ENCODE results near the gene PHB1. TPM values are rescaled to one million over a fixed set of nuclear protein-coding genes. Genes with fewer than 3 reads are reported as not detected.

Gene PHB1
- total RNA-seq, 1 experiment from 2014 or later: 641 TPM

- Histone ChIP-seq H3K4me1 (ENCODE audit: insufficient read depth, low read length) (no peaks in the 10 kb centered on the region), H3K27ac (ENCODE audit: low read length) (no peak overlapping the region), H3F3A (ENCODE audit: low read length, unreplicated experiment) (no peaks in the 10 kb centered on the region), H3K4me3 (ENCODE audit: low read length) (no peak overlapping the region), H3K9me3 (ENCODE audit: low read length) (no peaks in the 10 kb centered on the region), H3K79me2 (ENCODE audit: low read length) (no peaks in the 10 kb centered on the region), H3K27me3 (ENCODE audit: low read length) (no peaks in the 10 kb centered on the region), H3K36me3 (ENCODE audit: low read depth, low read length) (peaks cover 48% of the 10 kb centered on the region), H3K9ac (ENCODE audit: low read length) (no peak overlapping the region), H3K4me2 (ENCODE audit: low read length) (no peak overlapping the region), H4K20me1 (ENCODE audit: low read length) (no peaks in the 10 kb centered on the region), H2AFZ (ENCODE audit: low read length) (no peak overlapping the region), H3K9me2 (replicated peaks; ENCODE audit: low read length) (no peaks in the 10 kb centered on the region)
- ChIA-PET CTCF (no interaction called here), POLR2A (ENCODE audit: unreplicated experiment) (no interaction called here)
- BruUV-seq (replicated peaks): no TSS peak
- no peak for ATAC-seq
- DNase-seq: no peak
- intact Hi-C loops (cut with micrococcal nuclease): no loop called here
- TF ChIP-seq EZH2 (IDR thresholded peaks at IDR 0.05; ENCODE audit: low read length, unreplicated experiment): no peak
- TF ChIP-seq EZH2phosphoT487 (IDR thresholded peaks at IDR 0.05; ENCODE audit: borderline replicate concordance, low read length): no peak
- no peak for TF ChIP-seq CTCF (conservative IDR thresholded peaks at IDR 0.05; ENCODE audit: low read depth, low read length)
These were observed 12.6 kb downstream of the PHB1 start for GRCh38 chr17:49401971-49402611.

- H2AFZ ChIP-seq (ENCODE audit: low read length): no peak overlapping the region
- H3K27me3 ChIP-seq (ENCODE audit: low read length): no peaks in the 10 kb centered on the region
- no peaks in the 10 kb centered on the region for H3K9me3 ChIP-seq (ENCODE audit: low read length)
- DNase-seq: no peak
- ChIA-PET CTCF (interaction anchor here (0.5 to 0.7 kb wide), 2 partner anchors 50 to 227 kb away, joined by 3 read pairs; no protein-coding TSS in a partner anchor), POLR2A (ENCODE audit: unreplicated experiment) (no interaction called here)
- no peak for ATAC-seq
- BruUV-seq (replicated peaks): no TSS peak
- H3F3A ChIP-seq (ENCODE audit: low read length, unreplicated experiment): no peaks in the 10 kb centered on the region
- H4K20me1 ChIP-seq (ENCODE audit: low read length): no peaks in the 10 kb centered on the region
- peaks cover 28% of the 10 kb centered on the region for H3K36me3 ChIP-seq (ENCODE audit: low read depth, low read length)
- H3K79me2 ChIP-seq (ENCODE audit: low read length): no peaks in the 10 kb centered on the region
- no peak overlapping the region for H3K4me2 ChIP-seq (ENCODE audit: low read length)
- no peaks in the 10 kb centered on the region for H3K4me1 ChIP-seq (ENCODE audit: insufficient read depth, low read length)
- no peaks in the 10 kb centered on the region for H3K9me2 ChIP-seq (replicated peaks; ENCODE audit: low read length)
- intact Hi-C loops (cut with micrococcal nuclease): no loop called here
- TF ChIP-seq EZH2 (IDR thresholded peaks at IDR 0.05; ENCODE audit: low read length, unreplicated experiment): no peak
- TF ChIP-seq EZH2phosphoT487 (IDR thresholded peaks at IDR 0.05; ENCODE audit: borderline replicate concordance, low read length): no peak
- TF ChIP-seq CTCF (conservative IDR thresholded peaks at IDR 0.05; ENCODE audit: low read depth, low read length): no peak
- no peak overlapping the region for H3K27ac ChIP-seq (ENCODE audit: low read length)
- no peak overlapping the region for H3K9ac ChIP-seq (ENCODE audit: low read length)
- H3K4me3 ChIP-seq (ENCODE audit: low read length): no peak overlapping the region
These were observed 14.7 kb downstream of the PHB1 start for GRCh38 chr17:49399995-49400394.

DNA sequence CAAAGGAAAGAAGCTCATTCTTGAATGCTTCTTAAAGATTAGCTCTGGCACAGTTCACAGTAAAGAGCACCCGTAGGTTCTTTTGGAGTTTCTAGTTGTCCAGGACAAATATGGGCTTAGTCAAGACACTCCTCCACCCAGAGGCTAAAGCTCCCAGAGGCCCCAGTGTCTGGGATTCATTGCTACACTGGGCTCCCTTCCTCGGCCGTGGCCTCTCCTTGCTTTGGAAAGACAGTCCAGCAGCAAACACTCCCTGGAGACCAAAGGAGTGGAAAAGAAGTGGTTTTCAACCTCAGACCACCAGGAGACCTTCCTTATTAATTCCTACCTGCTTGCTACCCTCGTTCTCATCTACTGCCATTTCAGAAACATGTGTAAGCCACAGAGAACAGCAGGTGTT lies 17.1 kb downstream of the PHB1 start:
- Histone ChIP-seq H3K4me2 (ENCODE audit: low read length) (no peak overlapping the region), H3K9ac (ENCODE audit: low read length) (no peak overlapping the region), H3F3A (ENCODE audit: low read length, unreplicated experiment) (no peaks in the 10 kb centered on the region), H4K20me1 (ENCODE audit: low read length) (no peaks in the 10 kb centered on the region), H3K79me2 (ENCODE audit: low read length) (no peaks in the 10 kb centered on the region), H2AFZ (ENCODE audit: low read length) (no peak overlapping the region), H3K36me3 (ENCODE audit: low read depth, low read length) (peaks cover 8% of the 10 kb centered on the region), H3K9me3 (ENCODE audit: low read length) (no peaks in the 10 kb centered on the region), H3K9me2 (replicated peaks; ENCODE audit: low read length) (no peaks in the 10 kb centered on the region), H3K27me3 (ENCODE audit: low read length) (no peaks in the 10 kb centered on the region), H3K4me3 (ENCODE audit: low read length) (no peak overlapping the region), H3K4me1 (ENCODE audit: insufficient read depth, low read length) (no peaks in the 10 kb centered on the region), H3K27ac (ENCODE audit: low read length) (no peak overlapping the region)
- ATAC-seq (no peak), DNase-seq (no peak)
- POLR2A ChIA-PET (ENCODE audit: unreplicated experiment): no interaction called here
- no TSS peak for BruUV-seq (replicated peaks)
- intact Hi-C loops (cut with micrococcal nuclease): no loop called here
- no peak for TF ChIP-seq CTCF (conservative IDR thresholded peaks at IDR 0.05; ENCODE audit: low read depth, low read length)
- CTCF ChIA-PET: interaction anchor here (1.1 kb wide), 1 partner anchor 82 kb away, joined by 3 read pairs; no protein-coding TSS in a partner anchor
